Measurements from ENCODE around the gene ACER1.
"Not testable (repeated sequence)": the region's sequence is repeated elsewhere in the genome, so short reads cannot be mapped to it uniquely, and the experiment has no call there.

ACER1 gene, protein sequence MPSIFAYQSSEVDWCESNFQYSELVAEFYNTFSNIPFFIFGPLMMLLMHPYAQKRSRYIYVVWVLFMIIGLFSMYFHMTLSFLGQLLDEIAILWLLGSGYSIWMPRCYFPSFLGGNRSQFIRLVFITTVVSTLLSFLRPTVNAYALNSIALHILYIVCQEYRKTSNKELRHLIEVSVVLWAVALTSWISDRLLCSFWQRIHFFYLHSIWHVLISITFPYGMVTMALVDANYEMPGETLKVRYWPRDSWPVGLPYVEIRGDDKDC

GRCh38 chr19:6333439-6333838 is at the start of gene ACER1:
TSS of gene ACER1 (minus strand) at chr19:6333612. CDS start at chr19:6333551, 61 bp downstream.
- DNase-seq (ENCODE audit: low spot score), result no peak

GRCh38 chr19:6383188-6383587 is 49.8 kb upstream of the ACER1 start:
- DNase-seq (ENCODE audit: low spot score), result no peak

DNA sequence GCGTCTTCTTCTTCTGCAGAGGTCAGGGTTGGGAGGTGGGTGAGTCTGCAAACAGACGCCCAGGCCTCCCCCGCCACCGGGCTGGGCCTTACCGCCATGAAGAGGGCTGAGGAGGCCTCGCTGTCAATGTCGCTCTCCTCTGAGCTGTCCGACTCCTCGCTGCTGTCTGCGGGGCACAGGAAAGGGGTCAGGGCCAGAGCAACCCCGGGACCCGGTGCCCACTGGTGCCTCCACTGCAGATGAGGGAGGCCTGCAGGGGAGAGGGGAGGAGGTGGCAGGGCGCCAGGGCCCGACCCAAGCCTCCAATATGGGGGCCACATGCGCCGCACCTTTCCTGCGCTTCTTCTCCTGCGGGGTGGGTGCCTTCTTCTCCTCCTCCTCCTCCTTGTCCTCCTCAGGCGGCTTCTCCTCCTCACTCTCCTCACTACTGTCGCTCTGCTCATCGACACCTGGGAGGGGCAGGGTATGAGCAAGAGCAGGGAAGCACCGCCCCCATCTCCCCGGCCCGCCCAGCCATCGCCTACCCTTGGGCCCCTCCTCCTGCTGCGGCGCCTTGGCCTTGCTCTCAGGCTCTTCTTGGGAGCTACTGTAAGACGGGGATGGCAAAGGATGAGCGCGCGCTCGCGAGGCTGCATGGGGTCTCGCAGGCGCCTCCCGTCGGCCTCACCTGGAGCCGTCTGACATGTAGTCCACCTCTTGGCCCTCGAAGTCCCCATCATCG is 47.8 kb upstream of the ACER1 start:
- DNase-seq (ENCODE audit: low spot score), result no peak

- DNase-seq (ENCODE audit: low spot score), result no peak
These were observed 46.3 kb upstream of the ACER1 start for GRCh38 chr19:6379744-6380143.

- DNase-seq (ENCODE audit: low spot score), result no peak
These were observed 45.1 kb upstream of the ACER1 start for GRCh38 chr19:6378486-6378885.

DNA sequence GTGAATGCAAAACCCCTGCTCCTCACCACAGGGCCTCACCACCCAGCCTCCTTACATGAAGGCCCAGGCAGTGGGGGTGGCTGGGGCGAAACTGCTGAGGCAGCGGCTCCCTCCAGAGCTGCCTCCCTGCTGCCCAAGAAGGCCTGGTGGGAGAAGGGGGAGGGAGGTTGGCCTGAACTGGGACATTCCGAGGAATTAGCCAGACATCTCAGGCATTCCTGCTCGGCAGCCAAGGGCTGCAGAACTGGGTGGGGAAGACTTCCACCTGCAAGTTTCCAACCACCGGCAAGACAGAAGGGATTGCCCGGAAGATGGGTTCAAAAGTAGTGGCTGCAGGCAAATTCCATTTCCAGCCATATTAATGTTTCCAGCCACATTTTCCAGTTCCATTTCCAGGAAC is 44.6 kb upstream of the ACER1 start:
- no peak for DNase-seq (ENCODE audit: low spot score)

GRCh38 chr19:6376512-6377190 is 43.2 kb upstream of the ACER1 start:
- no peak for DNase-seq (ENCODE audit: low spot score)

DNA sequence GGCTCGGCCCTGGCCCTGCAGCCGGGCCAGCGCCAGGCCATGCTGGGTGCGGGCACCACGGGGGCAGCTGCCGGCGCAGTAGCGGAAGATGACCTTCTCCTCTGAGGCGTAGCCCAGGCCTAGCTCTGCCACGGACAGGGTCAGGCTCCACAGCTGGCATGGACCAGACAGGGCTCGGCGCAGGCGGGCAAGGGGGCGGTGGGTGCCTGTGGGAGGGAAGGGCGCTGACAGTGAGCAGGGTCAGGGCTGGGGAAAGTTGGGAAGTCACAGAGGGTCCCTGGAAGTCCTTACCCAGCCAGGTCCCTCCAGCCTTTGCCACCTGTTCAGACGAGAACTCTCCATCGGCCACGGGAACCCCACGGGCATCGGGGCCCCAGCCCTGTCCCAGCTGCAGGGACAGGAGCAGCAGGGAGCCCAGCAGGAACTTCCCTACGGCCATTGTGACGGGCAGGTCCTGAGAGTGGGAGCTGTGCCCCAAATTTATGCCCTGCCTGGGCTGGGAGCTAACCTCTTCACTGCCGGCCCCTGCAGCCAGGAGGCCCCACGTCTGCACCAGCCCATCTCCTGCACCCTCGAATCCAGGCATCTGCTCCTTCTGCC is 42.1 kb upstream of the ACER1 start, which contains the start of gene PSPN:
Gene PSPN, minus strand, starts transcription at position 523 of the 600 bp plus-strand sequence. Its CDS starts 84 bp downstream, at position 439.
- no peak for DNase-seq (ENCODE audit: low spot score)

GRCh38 chr19:6374711-6375410 is 41.4 kb upstream of the ACER1 start:
- no peak for DNase-seq (ENCODE audit: low spot score)

DNA sequence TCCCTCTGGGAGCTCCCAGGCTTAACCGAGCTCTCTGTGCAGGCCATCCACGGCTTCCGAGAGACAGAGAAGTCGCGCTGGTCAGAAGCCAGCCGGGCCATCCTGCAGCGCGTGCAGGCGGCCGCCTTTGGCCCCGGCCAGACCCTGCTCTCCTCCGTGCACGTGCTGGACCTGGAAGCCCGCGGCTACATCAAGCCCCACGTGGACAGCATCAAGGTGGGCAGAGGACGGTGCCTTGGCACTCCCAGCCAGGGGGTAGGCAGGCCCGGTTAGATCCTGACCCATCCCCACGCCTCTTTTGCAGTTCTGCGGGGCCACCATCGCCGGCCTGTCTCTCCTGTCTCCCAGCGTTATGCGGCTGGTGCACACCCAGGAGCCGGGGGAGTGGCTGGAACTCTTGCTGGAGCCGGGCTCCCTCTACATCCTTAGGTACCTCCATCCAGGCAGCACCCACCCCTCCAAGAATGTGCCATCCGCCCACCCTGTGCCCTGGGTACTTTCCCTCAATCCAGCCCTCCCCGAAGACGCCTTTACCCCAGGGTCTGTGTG is 40.8 kb upstream of the ACER1 start:
- no peak for DNase-seq (ENCODE audit: low spot score)

- no peak for DNase-seq (ENCODE audit: low spot score)
These were observed 40.3 kb upstream of the ACER1 start for GRCh38 chr19:6373813-6374108.

DNA sequence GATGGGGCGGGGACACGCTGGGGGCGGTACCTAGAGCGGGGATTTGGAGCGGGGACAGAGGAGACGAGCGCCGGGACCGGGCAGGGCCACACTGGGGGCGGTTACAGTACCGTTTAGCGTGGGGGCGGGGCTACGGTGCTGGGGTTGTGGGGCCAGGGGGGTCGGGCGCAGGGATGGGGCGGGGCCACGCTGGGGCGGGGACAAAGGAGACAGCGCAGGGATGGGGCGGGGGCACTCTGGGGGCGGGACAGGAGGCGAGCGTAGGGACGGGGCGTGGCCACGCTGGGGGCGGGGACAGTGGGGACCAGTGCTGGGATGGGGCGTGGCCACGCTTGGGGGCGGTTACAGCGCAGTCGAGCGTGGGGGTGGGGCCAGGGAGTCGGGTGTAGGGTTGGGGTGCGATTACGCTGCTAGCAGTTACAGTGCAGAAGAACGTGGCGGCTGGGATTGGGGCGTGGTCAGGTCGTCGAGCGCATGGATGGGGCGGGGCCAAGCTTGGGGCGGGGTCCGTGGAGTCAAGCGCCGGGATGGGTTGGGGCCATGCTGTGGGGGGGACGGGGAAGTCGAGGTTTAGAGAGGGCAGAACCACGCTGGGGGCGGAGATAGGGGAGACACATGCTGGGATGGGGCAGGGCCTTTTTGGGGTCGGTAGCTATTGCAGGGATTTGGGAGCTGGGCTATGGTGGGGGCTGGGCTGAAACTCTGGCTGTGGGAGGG is 39.8 kb upstream of the ACER1 start:
- DNase-seq (ENCODE audit: low spot score), result peak; percentile 98

- peak; percentile 100 for DNase-seq (ENCODE audit: low spot score)
These were observed 39.2 kb upstream of the ACER1 start, which contains the start of gene ALKBH7 for GRCh38 chr19:6372594-6373095. TSS of gene ALKBH7 (plus strand) at chr19:6372794. CDS start at chr19:6372821, 27 bp downstream.

GRCh38 chr19:6364353-6364752 is 30.9 kb upstream of the ACER1 start:
- DNase-seq (ENCODE audit: low spot score), result no peak

DNA sequence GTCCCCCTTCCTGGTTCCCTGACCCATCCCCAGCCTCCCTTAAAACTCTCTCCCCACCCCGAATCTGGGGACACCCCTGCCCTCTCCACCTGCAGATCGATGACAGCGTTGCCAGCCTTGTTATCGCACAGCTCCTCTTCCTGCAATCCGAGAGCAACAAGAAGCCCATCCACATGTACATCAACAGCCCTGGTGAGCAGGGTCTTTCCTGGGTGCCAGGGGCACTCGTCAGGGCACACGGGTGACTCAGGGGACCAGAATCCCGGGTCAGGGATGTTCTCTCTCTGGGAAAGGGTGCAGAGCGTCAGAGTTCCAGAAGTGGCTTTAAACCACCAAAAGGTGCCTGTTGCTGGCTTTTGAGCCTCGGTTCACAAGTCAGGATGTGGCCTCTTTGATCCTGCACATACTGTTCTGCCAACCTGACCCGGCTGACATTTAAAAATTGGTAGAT is 29.0 kb upstream of the ACER1 start:
- DNase-seq (ENCODE audit: low spot score), result no peak

DNA sequence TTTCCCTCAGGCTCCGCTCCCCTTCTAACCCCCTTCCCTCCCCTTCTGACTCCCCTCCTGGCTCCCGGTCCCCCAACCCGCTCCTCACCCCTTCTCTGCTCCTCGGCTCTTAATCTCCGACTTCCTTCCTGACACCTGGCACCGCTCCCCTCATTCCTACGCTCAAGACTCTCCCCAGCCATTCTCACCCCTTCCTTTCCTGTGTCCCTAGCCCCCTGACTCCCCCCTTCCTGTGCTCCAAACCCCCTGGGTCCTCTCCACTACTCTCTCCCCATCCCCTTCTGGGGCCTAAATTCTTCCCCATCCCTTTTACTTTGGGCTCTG is 28.6 kb upstream of the ACER1 start:
- DNase-seq (ENCODE audit: low spot score), result no peak

DNA sequence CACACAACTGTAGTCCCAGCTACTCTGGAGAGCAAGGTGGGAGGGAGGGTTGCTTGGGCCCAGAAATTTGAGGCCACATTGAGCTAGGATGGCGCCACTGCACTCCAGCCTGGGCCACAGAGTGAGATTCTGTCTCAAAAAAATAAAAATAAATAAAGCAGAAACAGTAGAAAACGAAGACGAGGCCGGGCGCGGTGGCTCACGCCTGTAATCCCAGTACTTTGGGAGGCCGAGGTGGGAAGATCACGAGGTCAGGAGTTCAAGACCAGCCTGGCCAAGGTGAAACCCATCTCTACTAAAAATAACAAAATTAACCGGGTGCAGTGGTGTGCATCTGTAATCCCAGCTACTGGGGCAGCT is 27.4 kb upstream of the ACER1 start:
- not testable (repeated sequence) for DNase-seq (ENCODE audit: low spot score)

DNA sequence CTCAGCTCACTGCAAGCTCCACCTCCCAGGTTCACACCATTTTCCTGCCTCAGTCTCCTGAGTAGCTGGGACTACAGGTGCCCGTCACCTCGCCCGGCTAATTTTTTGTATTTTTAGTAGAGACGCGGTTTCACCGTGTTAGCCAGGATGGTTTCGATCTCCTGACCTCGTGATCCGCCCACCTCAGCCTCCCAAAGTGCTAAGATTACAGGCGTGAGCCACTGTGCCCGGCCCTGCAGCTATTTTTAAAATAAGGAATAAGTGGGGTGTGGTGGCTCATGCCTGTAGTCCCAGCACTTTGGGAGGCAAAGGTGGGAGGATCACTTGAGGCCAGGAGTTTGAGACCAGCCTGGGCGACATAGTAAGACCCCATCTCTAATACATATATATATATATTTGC is 27.0 kb upstream of the ACER1 start:
- not testable (repeated sequence) for DNase-seq (ENCODE audit: low spot score)

DNA sequence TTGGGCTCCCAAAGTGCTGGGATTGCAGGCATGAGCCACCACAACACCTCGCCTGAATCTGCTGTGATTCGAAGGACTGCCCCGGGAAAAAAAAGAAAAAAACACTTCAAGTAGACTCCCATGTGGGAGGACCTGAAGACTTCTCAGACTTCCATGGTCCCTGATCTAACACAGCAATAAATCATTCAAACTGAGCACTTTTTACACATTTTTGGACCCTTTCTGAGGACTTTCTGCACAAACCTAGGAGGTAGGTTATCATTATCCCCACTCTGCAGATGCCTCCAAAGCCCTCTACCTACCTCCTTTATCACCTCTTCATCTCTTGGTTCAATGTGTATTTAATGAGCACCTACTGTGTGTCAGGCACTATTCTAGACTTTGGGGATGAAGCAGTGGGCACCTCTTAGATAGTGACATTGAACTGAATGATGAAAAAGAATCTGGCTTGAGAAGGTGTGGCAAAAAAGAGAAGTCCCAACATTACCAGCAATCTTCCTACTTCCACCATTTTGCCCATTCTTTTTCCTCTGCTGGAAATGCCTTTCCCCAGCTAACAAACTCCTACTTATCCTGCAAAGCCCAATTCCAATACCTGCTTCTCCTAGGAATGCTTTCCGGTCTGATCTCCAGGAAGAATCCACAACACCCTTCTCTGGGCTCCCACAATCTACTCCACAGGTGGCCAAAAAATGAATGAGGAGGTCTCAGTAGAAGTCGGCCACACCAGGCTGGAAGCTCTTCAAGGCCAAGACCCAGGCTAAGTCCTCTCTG is 26.3 kb upstream of the ACER1 start:
- DNase-seq (ENCODE audit: low spot score), result no peak

DNA sequence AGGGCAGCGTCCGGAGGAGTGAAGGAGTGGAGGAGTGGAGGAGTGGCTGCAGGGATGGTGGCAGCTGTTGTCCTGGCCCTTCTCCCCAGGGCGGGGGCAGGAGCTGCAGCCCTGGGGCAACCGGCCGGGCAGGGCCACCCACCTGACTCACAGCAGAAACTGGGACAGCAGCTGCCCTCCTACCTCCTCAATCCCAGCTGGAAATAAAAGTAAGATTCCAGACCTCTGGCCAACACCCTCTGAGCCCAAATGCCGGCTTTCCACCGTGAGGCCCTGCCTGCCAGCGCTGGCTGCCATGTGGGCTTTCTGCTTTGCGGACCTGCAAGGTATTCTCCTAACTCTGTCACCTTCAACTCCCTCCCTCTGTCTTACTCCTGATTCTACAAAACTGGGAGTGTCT is 24.6 kb upstream of the ACER1 start:
- no peak for DNase-seq (ENCODE audit: low spot score)
